DND-41 (cell line): Measurements from ENCODE around the gene IL21.

Experiments used
- CTCF ChIP-seq: IDR thresholded peaks from 2 replicates; pipeline ENCODE4 v1.5.1; 2012; ENCODE audit warnings: borderline replicate concordance, low read length, moderate library complexity, mild to moderate bottlenecking; ENCODE audit not compliant: poor library complexity, severe bottlenecking; ENCODE audit errors: extremely low read depth
- EZH2 ChIP-seq: IDR thresholded peaks from 3 replicates; pipeline ENCODE4 v1.6.1; 2012; ENCODE audit warnings: borderline replicate concordance, low read depth, mild to moderate bottlenecking, moderate library complexity, low read length, inconsistent platforms; ENCODE audit not compliant: severe bottlenecking

- no peak for TF ChIP-seq CTCF
- TF ChIP-seq EZH2 = no peak
Measured at GRCh38 chr4:122591196-122591595, 29.7 kb downstream of the IL21 start.
